Endothelial cell of umbilical vein (primary cell): ENCODE measurements around the gene CDK19. TPM values are rescaled to one million over a fixed set of nuclear protein-coding genes. Genes with fewer than 3 reads are reported as not detected.

ENCODE experiments used
- BruUV-seq: library from RNA; stranded (reverse); fragments of 400-500 nt; replicated peaks from 2 replicates; lab custom pipeline; 2021; lab: Mats Ljungman, UMichigan
- CTCF ChIA-PET: fragments of 300-600, 350-600 bp; sonication (Branson Sonifier 250); formaldehyde crosslinking; loops from one replicate; lab custom pipeline; 2021; ENCODE audit warnings: antibody characterized with exemption, inconsistent platforms; lab: Charles Lee
- POLR2A ChIA-PET: fragments of 300-600, 350-600 bp; sonication (Branson Sonifier 250); formaldehyde crosslinking; loops from one replicate; lab custom pipeline; 2021; ENCODE audit warnings: antibody characterized with exemption, inconsistent platforms; lab: Charles Lee
- DNase-seq: peaks from one replicate; pipeline ENCODE4 v3.0.0-alpha.2; 2011; ENCODE audit warnings: low read depth, low spot score
- FAIRE-seq: peaks from 2 replicates; lab custom pipeline; 2011; peaks lifted over from hg19 to GRCh38; lab: Jason Lieb, UNC
- H2AFZ ChIP-seq: 2 replicates; pipeline ENCODE4 v1.6.0; 2012; ENCODE audit warnings: low read depth, low read length, control low read depth, inconsistent platforms
- H3K27ac ChIP-seq: 2 replicates; pipeline ENCODE4 v1.5.1; 2011; ENCODE audit warnings: low read depth, mild to moderate bottlenecking, control low read depth, low read length, moderate library complexity; ENCODE audit not compliant: insufficient read depth
- H3K27me3 ChIP-seq, 2 experiments: 2 replicates each; pipeline versions ENCODE4 v1.6.0 to v1.6.1; 2011; ENCODE audit warnings: low read length in 2 of 2, mixed read lengths in 1 of 2; ENCODE audit not compliant: control insufficient read depth in 2 of 2, insufficient read depth in 2 of 2
- H3K36me3 ChIP-seq, 2 experiments: 2 replicates in 1 of 2; 3 replicates in 1 of 2; pipeline ENCODE4 v1.5.1; 2011; ENCODE audit warnings: low read length in 2 of 2, mild to moderate bottlenecking in 1 of 2, moderate library complexity in 1 of 2; ENCODE audit not compliant: control insufficient read depth in 2 of 2, insufficient read depth in 2 of 2; ENCODE audit errors: extremely low read depth in 1 of 2
- H3K4me1 ChIP-seq: 3 replicates; pipeline ENCODE4 v1.5.1; 2011; ENCODE audit warnings: mild to moderate bottlenecking, low read length; ENCODE audit not compliant: control insufficient read depth, insufficient read depth; ENCODE audit errors: extremely low read depth
- H3K4me2 ChIP-seq: 2 replicates; pipeline ENCODE4 v1.6.1; 2011; ENCODE audit warnings: low read length, control low read depth, mixed read lengths; ENCODE audit not compliant: insufficient read depth
- H3K4me3 ChIP-seq, 3 experiments: fragments of 200-600 bp in 1 of 3; sonication (generic), shearing (Covaris generic) in 1 of 3; replicated peaks in 1 of 3; 2 replicates each; pipeline ENCODE4 v1.5.1; 2011 to 2016; ENCODE audit warnings: control low read depth in 3 of 3, low read length in 3 of 3, mild to moderate bottlenecking in 2 of 3, inconsistent platforms in 1 of 3, low read depth in 1 of 3, moderate library complexity in 1 of 3; ENCODE audit not compliant: insufficient read depth in 1 of 3
- H3K79me2 ChIP-seq: 2 replicates; pipeline ENCODE4 v1.6.0; 2012; ENCODE audit warnings: low read length, inconsistent platforms; ENCODE audit not compliant: control insufficient read depth, insufficient read depth
- H3K9ac ChIP-seq: replicated peaks from 2 replicates; pipeline ENCODE3; 2011; ENCODE audit warnings: low read length, control low read depth; ENCODE audit not compliant: insufficient read depth; ENCODE audit errors: extremely low read depth
- H3K9me1 ChIP-seq: replicated peaks from 3 replicates; pipeline ENCODE4 v1.6.0; 2011; ENCODE audit warnings: mild to moderate bottlenecking, low read length; ENCODE audit not compliant: control insufficient read depth, insufficient read depth; ENCODE audit errors: extremely low read depth
- H3K9me3 ChIP-seq: replicated peaks from 2 replicates; pipeline ENCODE4 v1.5.1; 2012; ENCODE audit warnings: low read length, inconsistent platforms; ENCODE audit not compliant: control insufficient read depth, insufficient read depth
- H4K20me1 ChIP-seq: replicated peaks from 2 replicates; pipeline ENCODE3; 2011; ENCODE audit warnings: mild to moderate bottlenecking, low read length; ENCODE audit not compliant: control insufficient read depth, insufficient read depth; ENCODE audit errors: extremely low read depth
- EZH2 ChIP-seq: IDR thresholded peaks from 2 replicates; pipeline ENCODE4 v1.6.1; 2012; ENCODE audit warnings: borderline replicate concordance, low read depth, mild to moderate bottlenecking, moderate library complexity, low read length, inconsistent platforms; ENCODE audit not compliant: severe bottlenecking
- GATA2 ChIP-seq: IDR thresholded peaks from 2 replicates; pipeline ENCODE4 v1.7.0; 2011; ENCODE audit warnings: low read depth, mild to moderate bottlenecking, moderate library complexity, mixed read lengths, low read length; ENCODE audit not compliant: insufficient read length, insufficient read depth
- JUN ChIP-seq: IDR thresholded peaks from 2 replicates; pipeline ENCODE4 v1.6.1; 2011; ENCODE audit warnings: borderline replicate concordance, low read depth; ENCODE audit not compliant: insufficient read length, insufficient read depth
- MYC ChIP-seq: IDR thresholded peaks from one replicate; pipeline ENCODE4 v1.6.1; 2011; ENCODE audit warnings: mild to moderate bottlenecking, low read depth, low read length
- dilution Hi-C: fragments of 300-500 bp; cut with MboI; formaldehyde crosslinking; loops from one replicate; pipeline ENCODE4 v1.15.0; 2019; ENCODE audit warnings: low sequenced_read_pairs; ENCODE audit not compliant: extremely low pct_ligation_motif_present
- intact Hi-C: fragments of 100-400 bp; cut with micrococcal nuclease; formaldehyde crosslinking; loops from one replicate; pipeline ENCODE4 v1.10.0; 2022
- polyA plus RNA-seq, 4 experiments: library from polyadenylated mRNA; depleted of rRNA in 3 of 4; stranded (reverse) in 3 of 4; unstranded in 1 of 4; fragments of >200 nt; gene quantifications; 2 replicates each; pipeline versions ENCODE4 v1.2.1 to v1.2.3, GENCODE V29; 2011 to 2012; ENCODE audit warnings: missing spikeins in 1 of 4
- total RNA-seq: library from RNA; stranded (reverse); gene quantifications from 2 replicates; pipeline ENCODE4 v1.2.3, GENCODE V29; 2021

CDK19 gene
- total and polyA plus RNA-seq, 2 donors (not counting 3 experiments of a cell fraction or from before 2014, with no cell fraction given) = 4.6 to 12.1 TPM

GRCh38 chr6:110643175-110643574 is 172.1 kb downstream of the CDK19 start:
- H4K20me1 ChIP-seq = no peaks in the 10 kb centered on the region
- POLR2A ChIA-PET = no interaction called here
- TF ChIP-seq GATA2 = peak; percentile 4
- TF ChIP-seq EZH2 = no peak
- no peaks in the 10 kb centered on the region for H3K79me2 ChIP-seq
- H3K27me3 ChIP-seq = no peaks in the 10 kb centered on the region
- DNase-seq = no peak
- no peaks in the 10 kb centered on the region for H3K9me1 ChIP-seq
- dilution Hi-C loops = no loop called here
- no peaks in the 10 kb centered on the region for H3K36me3 ChIP-seq
- no peaks in the 10 kb centered on the region for H3K9me3 ChIP-seq
- no TSS peak for BruUV-seq
- no peak overlapping the region for H3K4me2 ChIP-seq
- no peak overlapping the region for H3K4me3 ChIP-seq
- H2AFZ ChIP-seq = no peak overlapping the region
- H3K4me1 ChIP-seq = no peaks in the 10 kb centered on the region
- H3K27ac ChIP-seq = no peak overlapping the region
- H3K9ac ChIP-seq = no peak overlapping the region
- intact Hi-C loops = no loop called here
- FAIRE-seq = no peak
- CTCF ChIA-PET = interaction anchor here (0.6 to 1.9 kb wide), 5 partner anchors 9 to 1621 kb away, joined by 3 to 10 read pairs (median 4); no protein-coding TSS in a partner anchor

- dilution Hi-C loops (no loop called here), intact Hi-C loops (no loop called here)
- TF ChIP-seq GATA2 (peak; percentile 17), JUN (no peak), MYC (no peak)
- Histone ChIP-seq H3K4me3 (no peak overlapping the region), H3K27ac (no peak overlapping the region), H3K4me1 (no peaks in the 10 kb centered on the region), H3K9me3 (no peaks in the 10 kb centered on the region), H4K20me1 (no peaks in the 10 kb centered on the region), H2AFZ (no peak overlapping the region), H3K79me2 (no peaks in the 10 kb centered on the region), H3K4me2 (no peak overlapping the region), H3K9ac (no peak overlapping the region), H3K36me3 (no peaks in the 10 kb centered on the region), H3K9me1 (no peaks in the 10 kb centered on the region), H3K27me3 (no peaks in the 10 kb centered on the region)
- ChIA-PET POLR2A (no interaction called here), CTCF (interaction anchor here (0.6 to 1.9 kb wide), 7 partner anchors 10 to 1621 kb away, joined by 3 to 10 read pairs (median 3); no protein-coding TSS in a partner anchor)
- BruUV-seq = no TSS peak
- FAIRE-seq (no peak), DNase-seq (no peak)
These were observed 172.6 kb downstream of the CDK19 start for GRCh38 chr6:110642711-110643110.
